HG02973 (cell line): ENCODE data around the gene VPS13D.
"Not testable (repeated sequence)": the region's sequence is repeated elsewhere in the genome, so short reads cannot be mapped to it uniquely, and the experiment has no call there.

Source experiments
- ATAC-seq: cut with Tn5 transposase; IDR thresholded peaks from one replicate; pipeline ENCODE4 v1.9.1; 2021; ENCODE audit warnings: moderate library complexity; ENCODE audit not compliant: unreplicated experiment

The VPS13D gene

GRCh38 chr1:12284486-12284885 is 54.7 kb downstream of the VPS13D start:
- no peak for ATAC-seq

- no peak for ATAC-seq
Measured at GRCh38 chr1:12285496-12286143, 55.8 kb downstream of the VPS13D start.

- ATAC-seq: no peak
Measured at GRCh38 chr1:12287869-12288268, 58.0 kb downstream of the VPS13D start.

- ATAC-seq: no peak
Measured at GRCh38 chr1:12290828-12291227, 61.0 kb downstream of the VPS13D start.

GRCh38 chr1:12293416-12293815 is 63.6 kb downstream of the VPS13D start:
- no peak for ATAC-seq

GRCh38 chr1:12294076-12294475 is 64.2 kb downstream of the VPS13D start:
- no peak for ATAC-seq

GRCh38 chr1:12296016-12296415 is 66.2 kb downstream of the VPS13D start:
- ATAC-seq: no peak

- peak; percentile 86 for ATAC-seq
Measured at GRCh38 chr1:12296623-12297022, 66.8 kb downstream of the VPS13D start.

GRCh38 chr1:12300706-12301105 is 70.9 kb downstream of the VPS13D start:
- no peak for ATAC-seq

- ATAC-seq: no peak
Measured at GRCh38 chr1:12301518-12302237, 71.8 kb downstream of the VPS13D start.

GRCh38 chr1:12302798-12303447 is 73.1 kb downstream of the VPS13D start:
- ATAC-seq: no peak

GRCh38 chr1:12305377-12305776 is 75.5 kb downstream of the VPS13D start:
- no peak for ATAC-seq

- ATAC-seq: no peak
Measured at GRCh38 chr1:12309783-12310742, 80.2 kb downstream of the VPS13D start.

GRCh38 chr1:12314333-12314903 is 84.6 kb downstream of the VPS13D start:
- ATAC-seq: no peak

- ATAC-seq: no peak
Measured at GRCh38 chr1:12315146-12315545, 85.3 kb downstream of the VPS13D start.

- ATAC-seq: no peak
Measured at GRCh38 chr1:12316331-12316730, 86.5 kb downstream of the VPS13D start.

GRCh38 chr1:12320486-12320885 is 90.7 kb downstream of the VPS13D start:
- no peak for ATAC-seq

GRCh38 chr1:12324423-12324822 is 94.6 kb downstream of the VPS13D start:
- no peak for ATAC-seq

- not testable (repeated sequence) for ATAC-seq
Measured at GRCh38 chr1:12324973-12325372, 95.1 kb downstream of the VPS13D start.

- no peak for ATAC-seq
Measured at GRCh38 chr1:12326986-12327385, 97.2 kb downstream of the VPS13D start.

- no peak for ATAC-seq
Measured at GRCh38 chr1:12327566-12327965, 97.7 kb downstream of the VPS13D start.
